ENCODE measurements around the gene APLN.

The APLN gene

DNA sequence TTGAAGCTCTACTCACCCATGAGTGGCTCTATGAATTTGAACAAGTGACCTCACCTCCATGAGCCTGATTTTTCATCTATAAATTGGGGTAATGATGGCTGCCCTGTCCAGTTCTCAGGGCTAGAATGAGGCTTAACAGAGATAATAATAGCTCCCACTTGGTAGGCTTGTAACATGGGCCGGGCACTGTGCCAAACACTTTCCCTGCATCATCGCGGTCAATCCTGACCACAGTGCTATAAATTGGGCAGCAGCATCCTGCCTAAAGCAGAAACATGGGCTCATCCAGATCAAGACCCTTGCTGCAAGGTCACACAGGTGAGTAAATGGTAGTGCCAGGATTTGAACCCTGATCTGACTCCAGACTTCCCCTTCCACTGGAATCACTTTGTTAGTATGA, 12.8 kb downstream of the APLN start:
- no peaks in the 10 kb centered on the region for H3K36me3 ChIP-seq (ENCODE audit: control insufficient read depth in 1 of 2, insufficient read depth in 2 of 2, low read length in 2 of 2)
- H3K4me3 ChIP-seq (ENCODE audit: low read depth in 1 of 2, low read length in 2 of 2): no peak overlapping the region
- H3K27ac ChIP-seq (ENCODE audit: low read depth, low read length): no peak overlapping the region
- peaks cover 3 to 4% of the 10 kb centered on the region in 2 donors for H3K4me1 ChIP-seq (ENCODE audit: control insufficient read depth in 1 of 2, insufficient read depth in 2 of 2, low read length in 2 of 2)
- H3K9me3 ChIP-seq (ENCODE audit: control insufficient read depth in 1 of 2, low read length in 2 of 2): no peaks in the 10 kb centered on the region
- H3K27me3 ChIP-seq (ENCODE audit: control insufficient read depth in 1 of 2, insufficient read depth in 2 of 2, low read length in 2 of 2): no peaks in the 10 kb centered on the region
- H3K9ac ChIP-seq (ENCODE audit: low read depth in 1 of 2, low read length in 2 of 2): no peak overlapping the region

DNA sequence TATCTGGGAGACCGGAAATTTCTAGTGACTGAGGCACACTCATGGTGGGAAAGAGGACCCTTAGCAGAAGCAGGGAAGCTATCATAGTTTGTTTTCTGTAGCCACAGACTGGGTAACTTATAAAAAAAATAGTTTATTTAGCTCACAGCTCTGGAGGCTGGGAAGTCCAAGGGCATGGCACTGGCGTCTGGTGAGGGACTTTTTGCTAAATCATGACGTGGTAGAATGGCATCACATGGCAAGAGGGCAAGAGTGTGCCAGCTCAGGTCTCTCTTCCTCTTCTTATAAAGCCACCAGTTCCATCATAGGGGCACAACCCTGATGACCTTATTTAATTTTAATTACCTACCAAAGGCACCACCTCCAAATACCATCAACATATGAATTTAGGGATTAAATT, 13.3 kb downstream of the APLN start:
- H3K4me1 ChIP-seq (ENCODE audit: control insufficient read depth in 1 of 2, insufficient read depth in 2 of 2, low read length in 2 of 2): peaks cover 4 to 8% of the 10 kb centered on the region in 2 donors
- no peak overlapping the region for H3K27ac ChIP-seq (ENCODE audit: low read depth, low read length)
- no peaks in the 10 kb centered on the region for H3K9me3 ChIP-seq (ENCODE audit: control insufficient read depth in 1 of 2, low read length in 2 of 2)
- no peaks in the 10 kb centered on the region for H3K36me3 ChIP-seq (ENCODE audit: control insufficient read depth in 1 of 2, insufficient read depth in 2 of 2, low read length in 2 of 2)
- H3K4me3 ChIP-seq (ENCODE audit: low read depth in 1 of 2, low read length in 2 of 2): no peak overlapping the region
- H3K9ac ChIP-seq (ENCODE audit: low read depth in 1 of 2, low read length in 2 of 2): no peak overlapping the region
- no peaks in the 10 kb centered on the region for H3K27me3 ChIP-seq (ENCODE audit: control insufficient read depth in 1 of 2, insufficient read depth in 2 of 2, low read length in 2 of 2)

DNA sequence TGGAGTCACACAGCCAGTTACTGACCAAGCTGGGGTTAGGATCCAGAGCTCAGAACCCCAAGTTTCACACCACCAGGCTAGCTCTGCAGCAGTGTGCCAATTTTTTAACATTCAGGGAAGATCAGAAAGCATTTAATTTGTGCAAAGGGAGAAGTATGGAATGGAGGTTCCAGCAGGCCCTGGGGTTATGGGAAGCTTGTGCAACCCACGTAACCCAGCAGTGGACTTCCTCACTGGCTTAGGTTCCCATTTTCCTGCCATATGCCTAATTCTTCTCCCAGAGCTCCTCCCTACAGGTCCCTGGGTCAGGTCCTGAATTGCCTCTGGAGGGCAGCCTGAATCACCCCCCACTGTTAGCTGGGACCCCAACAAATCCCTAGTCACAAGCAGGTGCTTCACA, 14.0 kb downstream of the APLN start:
- no peaks in the 10 kb centered on the region for H3K36me3 ChIP-seq (ENCODE audit: control insufficient read depth in 1 of 2, insufficient read depth in 2 of 2, low read length in 2 of 2)
- no peak overlapping the region for H3K27ac ChIP-seq (ENCODE audit: low read depth, low read length)
- H3K4me1 ChIP-seq (ENCODE audit: control insufficient read depth in 1 of 2, insufficient read depth in 2 of 2, low read length in 2 of 2): peaks cover 8% of the 10 kb centered on the region in 2 donors
- H3K27me3 ChIP-seq (ENCODE audit: control insufficient read depth in 1 of 2, insufficient read depth in 2 of 2, low read length in 2 of 2): no peaks in the 10 kb centered on the region
- no peaks in the 10 kb centered on the region for H3K9me3 ChIP-seq (ENCODE audit: control insufficient read depth in 1 of 2, low read length in 2 of 2)
- H3K4me3 ChIP-seq (ENCODE audit: low read depth in 1 of 2, low read length in 2 of 2): no peak overlapping the region
- no peak overlapping the region for H3K9ac ChIP-seq (ENCODE audit: low read depth in 1 of 2, low read length in 2 of 2)

DNA sequence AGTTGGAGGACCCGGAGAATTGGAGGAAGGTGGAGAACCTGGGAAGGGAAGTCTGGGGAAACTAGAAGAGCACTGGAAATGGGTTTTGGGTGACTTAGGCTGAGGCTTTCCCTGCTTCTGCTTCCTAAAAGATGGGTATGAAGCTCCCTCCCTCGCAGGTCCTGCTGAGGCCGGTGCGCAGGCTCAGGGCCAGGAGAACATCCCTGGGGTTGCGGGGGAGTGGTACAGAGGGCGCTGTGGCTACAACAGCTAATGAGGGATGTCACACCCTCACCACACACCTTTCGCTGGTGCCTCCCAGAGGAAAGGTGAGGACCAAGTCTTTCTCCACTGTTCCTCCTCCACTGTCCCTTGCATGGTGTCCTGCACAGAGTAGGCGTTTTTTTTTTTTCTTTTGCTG, 15.8 kb downstream of the APLN start:
- Histone ChIP-seq H3K9me3 (ENCODE audit: control insufficient read depth in 1 of 2, low read length in 2 of 2) (no peaks in the 10 kb centered on the region), H3K27ac (ENCODE audit: low read depth, low read length) (no peak overlapping the region), H3K9ac (ENCODE audit: low read depth in 1 of 2, low read length in 2 of 2) (no peak overlapping the region), H3K36me3 (ENCODE audit: control insufficient read depth in 1 of 2, insufficient read depth in 2 of 2, low read length in 2 of 2) (no peaks in the 10 kb centered on the region), H3K27me3 (ENCODE audit: control insufficient read depth in 1 of 2, insufficient read depth in 2 of 2, low read length in 2 of 2) (no peaks in the 10 kb centered on the region), H3K4me1 (ENCODE audit: control insufficient read depth in 1 of 2, insufficient read depth in 2 of 2, low read length in 2 of 2) (peaks cover 8 to 17% of the 10 kb centered on the region in 2 donors), H3K4me3 (ENCODE audit: low read depth in 1 of 2, low read length in 2 of 2) (no peak overlapping the region)

DNA sequence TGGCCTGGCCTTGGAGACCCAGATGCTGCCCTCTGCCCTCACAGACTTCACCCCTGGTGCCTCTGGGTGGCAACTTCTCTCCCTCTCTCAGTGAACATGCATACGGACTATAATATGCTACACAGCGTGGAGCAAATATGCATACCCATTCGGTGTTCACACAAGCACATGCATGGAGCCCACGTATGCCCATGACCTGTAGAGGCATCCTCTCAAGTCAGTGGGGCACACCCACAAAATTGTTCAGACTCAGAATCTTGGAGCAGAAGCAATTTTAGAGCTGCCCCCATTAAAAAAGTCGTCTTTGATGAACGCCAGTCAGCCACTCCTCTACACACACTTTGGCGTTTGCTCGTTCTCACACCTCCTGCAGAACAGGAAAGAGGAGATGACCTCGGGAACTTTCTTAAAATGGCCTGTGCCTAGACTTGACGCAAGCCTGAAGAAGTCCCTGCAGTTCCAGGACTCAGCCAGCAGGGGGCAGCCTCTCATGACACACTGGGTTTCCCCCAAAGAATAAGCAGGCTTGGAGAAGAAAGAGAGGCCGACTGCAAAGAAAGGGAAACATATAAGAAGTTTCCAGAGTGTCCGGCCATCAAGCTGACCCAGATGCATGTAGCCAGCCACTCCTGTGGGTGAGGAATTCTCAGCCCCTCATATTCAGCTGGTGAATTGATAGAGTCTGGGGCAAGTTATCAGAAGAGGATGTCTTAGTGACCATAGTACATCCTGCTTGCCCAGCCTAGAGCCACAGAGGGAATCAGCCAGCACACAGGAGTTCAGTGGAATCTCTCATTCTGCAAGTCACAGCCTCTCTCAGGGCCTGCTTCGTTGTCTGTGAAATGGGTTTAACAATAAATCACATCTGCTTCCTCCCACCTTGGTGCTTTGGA, 17.3 kb downstream of the APLN start:
- peaks cover 8 to 17% of the 10 kb centered on the region in 2 donors for H3K4me1 ChIP-seq (ENCODE audit: control insufficient read depth in 1 of 2, insufficient read depth in 2 of 2, low read length in 2 of 2)
- H3K27ac ChIP-seq (ENCODE audit: low read depth, low read length): no peak overlapping the region
- H3K4me3 ChIP-seq (ENCODE audit: low read depth in 1 of 2, low read length in 2 of 2): no peak overlapping the region
- no peaks in the 10 kb centered on the region for H3K9me3 ChIP-seq (ENCODE audit: control insufficient read depth in 1 of 2, low read length in 2 of 2)
- no peaks in the 10 kb centered on the region for H3K27me3 ChIP-seq (ENCODE audit: control insufficient read depth in 1 of 2, insufficient read depth in 2 of 2, low read length in 2 of 2)
- H3K9ac ChIP-seq (ENCODE audit: low read depth in 1 of 2, low read length in 2 of 2): no peak overlapping the region
- H3K36me3 ChIP-seq (ENCODE audit: control insufficient read depth in 1 of 2, insufficient read depth in 2 of 2, low read length in 2 of 2): no peaks in the 10 kb centered on the region

DNA sequence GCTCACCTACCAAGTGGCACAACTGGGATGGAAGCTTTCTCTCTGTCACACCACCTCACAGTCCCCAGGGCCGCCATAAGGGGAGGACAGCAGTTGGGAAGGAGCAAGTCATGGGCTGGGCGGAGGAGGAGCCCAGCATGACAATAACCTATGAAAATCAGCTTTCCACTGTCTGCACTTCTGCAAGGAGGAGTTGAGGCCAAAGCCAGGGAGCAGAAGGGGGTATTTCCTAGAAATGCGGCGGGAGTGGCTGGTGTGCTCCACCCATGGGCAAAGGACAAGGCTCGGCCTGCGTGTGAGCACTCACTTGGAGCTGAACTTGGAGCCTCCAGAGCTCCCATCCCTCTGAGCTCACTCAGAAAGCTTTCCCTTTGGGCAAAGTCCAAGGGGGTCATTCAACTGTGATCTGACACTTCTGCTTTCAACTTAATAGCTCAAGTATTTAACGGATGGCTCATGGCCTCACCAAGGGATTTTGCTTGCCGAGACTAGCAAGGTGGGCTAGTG, 18.5 kb downstream of the APLN start:
- Histone ChIP-seq H3K36me3 (ENCODE audit: control insufficient read depth in 1 of 2, insufficient read depth in 2 of 2, low read length in 2 of 2) (no peaks in the 10 kb centered on the region), H3K27me3 (ENCODE audit: control insufficient read depth in 1 of 2, insufficient read depth in 2 of 2, low read length in 2 of 2) (no peaks in the 10 kb centered on the region), H3K4me3 (ENCODE audit: low read depth in 1 of 2, low read length in 2 of 2) (no peak overlapping the region), H3K27ac (ENCODE audit: low read depth, low read length) (peak overlapping the region; percentile 59), H3K9me3 (ENCODE audit: control insufficient read depth in 1 of 2, low read length in 2 of 2) (no peaks in the 10 kb centered on the region), H3K4me1 (ENCODE audit: control insufficient read depth in 1 of 2, insufficient read depth in 2 of 2, low read length in 2 of 2) (peaks cover 8 to 17% of the 10 kb centered on the region in 2 donors), H3K9ac (ENCODE audit: low read depth in 1 of 2, low read length in 2 of 2) (peak overlapping the region in 1 of 2 donors; percentile 5)

DNA sequence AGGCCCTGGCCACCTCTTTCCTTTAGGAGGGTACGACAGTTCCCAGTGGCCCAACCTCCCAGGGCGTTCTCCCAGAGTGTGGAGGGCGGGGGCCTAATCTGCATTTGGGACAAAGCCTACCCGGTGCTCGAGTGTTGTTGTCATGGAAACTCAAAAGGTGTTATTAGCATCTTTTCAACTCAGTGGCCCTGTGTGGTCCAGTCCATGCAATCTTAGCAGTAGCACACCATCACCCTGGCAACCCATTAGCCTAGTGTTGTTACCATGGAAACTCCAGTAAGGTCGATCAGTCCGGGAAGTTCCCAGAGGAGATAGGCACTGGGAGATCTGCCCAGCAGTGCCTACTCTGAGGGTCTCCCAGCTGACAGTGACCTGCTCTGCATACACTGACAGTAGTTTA, 20.2 kb downstream of the APLN start:
- H3K4me1 ChIP-seq (ENCODE audit: control insufficient read depth in 1 of 2, insufficient read depth in 2 of 2, low read length in 2 of 2): peaks cover 8 to 17% of the 10 kb centered on the region in 2 donors
- no peak overlapping the region for H3K4me3 ChIP-seq (ENCODE audit: low read depth in 1 of 2, low read length in 2 of 2)
- H3K9ac ChIP-seq (ENCODE audit: low read depth in 1 of 2, low read length in 2 of 2): no peak overlapping the region
- no peaks in the 10 kb centered on the region for H3K9me3 ChIP-seq (ENCODE audit: control insufficient read depth in 1 of 2, low read length in 2 of 2)
- H3K36me3 ChIP-seq (ENCODE audit: control insufficient read depth in 1 of 2, insufficient read depth in 2 of 2, low read length in 2 of 2): no peaks in the 10 kb centered on the region
- no peaks in the 10 kb centered on the region for H3K27me3 ChIP-seq (ENCODE audit: control insufficient read depth in 1 of 2, insufficient read depth in 2 of 2, low read length in 2 of 2)
- H3K27ac ChIP-seq (ENCODE audit: low read depth, low read length): no peak overlapping the region

DNA sequence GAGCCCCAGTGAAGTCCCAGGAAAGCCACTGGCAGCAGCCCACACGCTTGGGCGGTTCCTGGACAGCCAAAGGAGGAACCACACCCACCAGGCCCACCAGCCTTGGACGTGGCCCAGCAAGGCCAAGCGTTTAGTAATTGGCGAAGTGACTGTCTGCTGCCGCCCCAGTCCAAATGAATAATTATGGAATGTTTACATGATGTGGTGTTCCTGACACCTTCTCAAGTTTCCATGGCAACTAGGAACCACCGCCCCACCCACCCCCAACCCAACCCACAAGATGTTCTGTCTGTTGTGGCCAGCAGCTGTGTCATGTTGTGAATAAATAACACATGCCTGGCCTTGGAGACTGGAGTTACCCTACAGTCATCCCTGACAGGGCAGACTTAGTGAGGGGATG, 22.3 kb downstream of the APLN start:
- no peak overlapping the region for H3K27ac ChIP-seq (ENCODE audit: low read depth, low read length)
- no peaks in the 10 kb centered on the region for H3K9me3 ChIP-seq (ENCODE audit: control insufficient read depth in 1 of 2, low read length in 2 of 2)
- no peaks in the 10 kb centered on the region for H3K27me3 ChIP-seq (ENCODE audit: control insufficient read depth in 1 of 2, insufficient read depth in 2 of 2, low read length in 2 of 2)
- no peak overlapping the region for H3K4me3 ChIP-seq (ENCODE audit: low read depth in 1 of 2, low read length in 2 of 2)
- no peak overlapping the region for H3K9ac ChIP-seq (ENCODE audit: low read depth in 1 of 2, low read length in 2 of 2)
- peaks cover 8 to 17% of the 10 kb centered on the region in 2 donors for H3K4me1 ChIP-seq (ENCODE audit: control insufficient read depth in 1 of 2, insufficient read depth in 2 of 2, low read length in 2 of 2)
- no peaks in the 10 kb centered on the region for H3K36me3 ChIP-seq (ENCODE audit: control insufficient read depth in 1 of 2, insufficient read depth in 2 of 2, low read length in 2 of 2)

DNA sequence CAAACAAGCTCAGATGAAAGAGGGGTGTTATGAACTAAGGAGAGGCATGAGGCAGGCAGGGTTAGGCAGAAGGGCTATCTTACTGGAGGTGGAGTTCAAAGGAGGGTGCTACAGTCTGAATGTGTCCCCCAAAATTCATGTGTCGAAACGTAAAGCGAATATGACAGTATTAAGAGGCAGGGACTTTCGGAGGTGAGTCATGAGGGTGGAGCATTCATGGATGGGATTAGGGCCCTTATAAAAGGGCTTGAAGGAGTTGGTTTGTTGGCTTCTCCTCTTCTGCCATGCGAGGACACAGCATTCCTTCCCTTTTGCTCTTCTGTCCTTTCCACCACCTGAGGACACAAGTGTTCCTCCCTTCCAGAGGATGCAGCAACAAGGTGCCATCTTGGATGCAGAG, 22.9 kb downstream of the APLN start:
- no peak overlapping the region for H3K27ac ChIP-seq (ENCODE audit: low read depth, low read length)
- H3K36me3 ChIP-seq (ENCODE audit: control insufficient read depth in 1 of 2, insufficient read depth in 2 of 2, low read length in 2 of 2): no peaks in the 10 kb centered on the region
- H3K27me3 ChIP-seq (ENCODE audit: control insufficient read depth in 1 of 2, insufficient read depth in 2 of 2, low read length in 2 of 2): no peaks in the 10 kb centered on the region
- H3K9me3 ChIP-seq (ENCODE audit: control insufficient read depth in 1 of 2, low read length in 2 of 2): no peaks in the 10 kb centered on the region
- H3K4me3 ChIP-seq (ENCODE audit: low read depth in 1 of 2, low read length in 2 of 2): no peak overlapping the region
- H3K4me1 ChIP-seq (ENCODE audit: control insufficient read depth in 1 of 2, insufficient read depth in 2 of 2, low read length in 2 of 2): peaks cover 4 to 14% of the 10 kb centered on the region in 2 donors
- H3K9ac ChIP-seq (ENCODE audit: low read depth in 1 of 2, low read length in 2 of 2): no peak overlapping the region

DNA sequence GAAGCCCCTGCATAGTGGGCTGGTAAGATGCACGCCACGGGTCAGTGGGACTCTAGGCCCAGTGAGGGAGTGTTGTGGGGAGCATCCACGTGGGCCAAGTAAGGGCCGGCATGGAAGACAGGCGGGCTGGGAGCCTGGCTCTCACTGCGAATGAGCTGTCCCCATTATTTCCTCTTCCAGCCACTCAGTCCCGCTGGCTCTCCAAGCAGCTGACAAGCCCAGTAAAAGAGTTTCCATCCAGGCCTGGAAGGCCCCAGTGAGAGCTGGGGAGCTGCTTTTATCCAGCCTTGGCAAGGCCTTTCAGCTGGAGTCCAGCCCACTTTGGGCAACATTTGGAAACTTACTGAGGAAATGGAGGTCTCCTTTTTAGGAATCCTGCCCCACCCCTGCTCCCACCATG, 24.9 kb downstream of the APLN start:
- Histone ChIP-seq H3K36me3 (ENCODE audit: control insufficient read depth in 1 of 2, insufficient read depth in 2 of 2, low read length in 2 of 2) (no peaks in the 10 kb centered on the region), H3K9me3 (ENCODE audit: control insufficient read depth in 1 of 2, low read length in 2 of 2) (no peaks in the 10 kb centered on the region), H3K27me3 (ENCODE audit: control insufficient read depth in 1 of 2, insufficient read depth in 2 of 2, low read length in 2 of 2) (no peaks in the 10 kb centered on the region), H3K4me3 (ENCODE audit: low read depth in 1 of 2, low read length in 2 of 2) (no peak overlapping the region), H3K9ac (ENCODE audit: low read depth in 1 of 2, low read length in 2 of 2) (no peak overlapping the region), H3K4me1 (ENCODE audit: control insufficient read depth in 1 of 2, insufficient read depth in 2 of 2, low read length in 2 of 2) (peaks cover 0 to under 1% of the 10 kb centered on the region in 2 donors), H3K27ac (ENCODE audit: low read depth, low read length) (no peak overlapping the region)

Data from duodenal mucosa (tissue), 2 donors.